ENCODE data around the gene SSTR5. TPM values are rescaled to one million over a fixed set of nuclear protein-coding genes. Genes with fewer than 3 reads are reported as not detected.

The SSTR5 gene
- total and polyA plus RNA-seq, 4 donors: 0.23 TPM; not detected in 3

- Histone ChIP-seq H3K9ac (ENCODE audit: insufficient read depth in 1 of 2, low read length in 2 of 2) (no peak overlapping the region), H3K36me3 (ENCODE audit: control insufficient read depth in 4 of 4, insufficient read depth in 4 of 4, low read length in 4 of 4) (no peaks in the 10 kb centered on the region), H3K9me3 (ENCODE audit: control insufficient read depth in 4 of 4, insufficient read depth in 3 of 4, low read length in 3 of 4) (peaks cover 0 to 27% (median 5%) of the 10 kb centered on the region in 4 donors), H3K27ac (ENCODE audit: low read depth in 1 of 2, low read length in 1 of 2) (no peak overlapping the region), H3K4me1 (ENCODE audit: control insufficient read depth in 5 of 5, insufficient read depth in 5 of 5, low read length in 5 of 5) (peaks cover 0 to 6% (median 0%) of the 10 kb centered on the region in 5 donors), H3K4me3 (no peak overlapping the region), H3K27me3 (ENCODE audit: control insufficient read depth in 3 of 3, insufficient read depth in 3 of 3, low read length in 2 of 3) (peaks cover 0 to 24% (median 15%) of the 10 kb centered on the region in 3 donors)
- no peak for TF ChIP-seq CTCF (IDR thresholded peaks at IDR 0.05; ENCODE audit: control extremely low read depth, extremely low read depth)
- ATAC-seq (ENCODE audit: insufficient read depth, low FRiP score) (no peak), DNase-seq (no peak)
- 67 to 73% methylated on average over 22 of the region's 22 CpGs for WGBS, 2 donors
Observed at GRCh38 chr16:1081734-1082265, 9.3 kb downstream of the SSTR5 start.

GRCh38 chr16:1082266-1082951, 9.9 kb downstream of the SSTR5 start:
- Histone ChIP-seq H3K4me3 (no peak overlapping the region), H3K4me1 (ENCODE audit: control insufficient read depth in 5 of 5, insufficient read depth in 5 of 5, low read length in 5 of 5) (peaks cover 0 to 6% (median 0%) of the 10 kb centered on the region in 5 donors), H3K27me3 (ENCODE audit: control insufficient read depth in 3 of 3, insufficient read depth in 3 of 3, low read length in 2 of 3) (peaks cover 0 to 24% (median 12%) of the 10 kb centered on the region in 3 donors), H3K9me3 (ENCODE audit: control insufficient read depth in 4 of 4, insufficient read depth in 3 of 4, low read length in 3 of 4) (peaks cover 0 to 27% (median 5%) of the 10 kb centered on the region in 4 donors), H3K27ac (ENCODE audit: low read depth in 1 of 2, low read length in 1 of 2) (no peak overlapping the region), H3K9ac (ENCODE audit: insufficient read depth in 1 of 2, low read length in 2 of 2) (no peak overlapping the region), H3K36me3 (ENCODE audit: control insufficient read depth in 4 of 4, insufficient read depth in 4 of 4, low read length in 4 of 4) (no peaks in the 10 kb centered on the region)
- no peak for ATAC-seq (ENCODE audit: insufficient read depth, low FRiP score)
- DNase-seq: no peak
- TF ChIP-seq CTCF (IDR thresholded peaks at IDR 0.05; ENCODE audit: control extremely low read depth, extremely low read depth): no peak
- WGBS, 2 donors: 62 to 71% methylated on average over 21 of the region's 21 CpGs

GRCh38 chr16:1082952-1083675, 10.6 kb downstream of the SSTR5 start:
- no peaks in the 10 kb centered on the region for H3K36me3 ChIP-seq (ENCODE audit: control insufficient read depth in 4 of 4, insufficient read depth in 4 of 4, low read length in 4 of 4)
- DNase-seq (no peak), ATAC-seq (ENCODE audit: insufficient read depth, low FRiP score) (no peak)
- WGBS, 2 donors: 54 to 57% methylated on average over 34 of the region's 34 CpGs
- H3K27ac ChIP-seq (ENCODE audit: low read depth in 1 of 2, low read length in 1 of 2): no peak overlapping the region
- TF ChIP-seq CTCF (IDR thresholded peaks at IDR 0.05; ENCODE audit: control extremely low read depth, extremely low read depth): no peak
- peaks cover 0 to 6% (median 0%) of the 10 kb centered on the region in 5 donors for H3K4me1 ChIP-seq (ENCODE audit: control insufficient read depth in 5 of 5, insufficient read depth in 5 of 5, low read length in 5 of 5)
- H3K4me3 ChIP-seq: no peak overlapping the region
- H3K27me3 ChIP-seq (ENCODE audit: control insufficient read depth in 3 of 3, insufficient read depth in 3 of 3, low read length in 2 of 3): peaks cover 3 to 24% (median 5%) of the 10 kb centered on the region in 3 donors
- no peak overlapping the region for H3K9ac ChIP-seq (ENCODE audit: insufficient read depth in 1 of 2, low read length in 2 of 2)
- H3K9me3 ChIP-seq (ENCODE audit: control insufficient read depth in 4 of 4, insufficient read depth in 3 of 4, low read length in 3 of 4): peaks cover 0 to 27% (median 5%) of the 10 kb centered on the region in 4 donors

Data from lung (tissue), 12 donors.